HG02642 (cell line): ENCODE results near the gene MARCOL.

ENCODE experiments used
- ATAC-seq: cut with Tn5 transposase; IDR thresholded peaks from one replicate; pipeline ENCODE4 v1.9.1; 2021; ENCODE audit warnings: mild to moderate bottlenecking; ENCODE audit not compliant: unreplicated experiment, poor library complexity

Gene MARCOL, protein sequence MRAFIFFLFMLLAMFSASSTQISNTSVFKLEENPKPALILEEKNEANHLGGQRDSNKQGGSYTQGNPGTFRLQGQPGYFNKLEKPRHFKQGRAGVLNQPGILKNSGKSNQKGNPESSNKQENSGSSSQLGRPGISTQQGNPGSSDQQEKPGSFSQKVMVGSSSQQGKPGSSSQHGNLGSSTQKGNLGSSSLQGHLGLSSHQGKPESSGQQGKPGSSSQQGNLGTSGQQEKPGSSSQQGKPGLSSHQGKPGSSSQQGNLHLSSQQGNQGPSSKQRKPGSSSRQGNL

DNA sequence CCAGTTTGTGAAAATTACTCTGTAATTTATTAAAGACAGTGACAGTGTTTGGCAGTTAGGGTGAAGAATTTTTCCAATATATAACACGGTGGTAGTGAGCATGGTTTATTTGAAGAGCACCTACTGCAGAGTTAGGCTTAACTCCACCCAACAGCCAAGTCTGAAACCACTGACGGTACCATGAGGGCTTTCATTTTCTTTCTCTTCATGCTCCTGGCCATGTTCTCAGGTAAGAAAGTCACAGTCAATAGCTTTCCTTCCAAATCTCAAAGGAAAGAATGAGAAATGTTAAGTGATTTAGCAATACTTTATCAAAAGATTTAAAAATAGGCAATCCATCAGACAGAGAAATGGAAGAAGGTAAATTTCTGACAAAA, at the start of gene MARCOL:
TSS of gene MARCOL (plus strand) at position 108 of the 377 bp plus-strand sequence. CDS start at position 181, 73 bp downstream.
- ATAC-seq = no peak

DNA sequence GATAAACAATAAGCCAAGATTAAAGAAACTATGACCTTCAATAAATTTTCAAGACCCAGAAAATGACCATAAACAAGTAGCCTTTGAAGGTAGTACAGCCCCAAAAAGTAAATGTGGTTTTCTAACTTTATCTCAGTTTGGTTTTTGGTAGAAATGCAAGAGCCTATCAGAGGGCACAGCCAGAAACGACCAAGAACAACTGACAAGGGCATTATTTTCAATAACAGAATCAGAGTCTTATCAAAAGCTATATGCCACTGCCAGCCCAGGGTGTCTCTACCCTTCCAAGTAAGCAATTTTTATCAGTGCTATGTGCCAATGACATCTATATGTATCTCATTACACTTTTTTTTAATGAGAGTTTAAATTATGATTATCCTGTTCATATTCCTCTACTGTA, 47.3 kb upstream of the MARCOL start:
- ATAC-seq = no peak

DNA sequence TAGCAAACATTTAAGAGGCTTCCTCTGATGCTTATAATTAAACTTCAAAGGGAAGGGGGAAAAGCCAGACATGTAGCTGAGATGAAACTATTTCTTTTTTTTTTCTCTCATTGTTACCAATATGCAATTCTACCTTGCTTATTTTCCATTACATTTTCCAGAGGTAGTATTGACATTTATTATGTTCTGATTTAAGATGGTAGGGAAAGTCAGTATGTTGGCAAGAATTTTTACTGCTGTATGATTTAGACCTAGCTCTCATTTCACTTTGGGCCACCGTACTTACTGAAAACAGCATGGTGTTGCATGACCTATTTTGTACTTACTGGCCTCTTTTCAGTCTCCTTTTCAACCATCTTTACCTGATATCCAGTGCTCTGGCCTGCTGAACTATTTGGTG, 45.1 kb upstream of the MARCOL start:
- ATAC-seq = no peak

DNA sequence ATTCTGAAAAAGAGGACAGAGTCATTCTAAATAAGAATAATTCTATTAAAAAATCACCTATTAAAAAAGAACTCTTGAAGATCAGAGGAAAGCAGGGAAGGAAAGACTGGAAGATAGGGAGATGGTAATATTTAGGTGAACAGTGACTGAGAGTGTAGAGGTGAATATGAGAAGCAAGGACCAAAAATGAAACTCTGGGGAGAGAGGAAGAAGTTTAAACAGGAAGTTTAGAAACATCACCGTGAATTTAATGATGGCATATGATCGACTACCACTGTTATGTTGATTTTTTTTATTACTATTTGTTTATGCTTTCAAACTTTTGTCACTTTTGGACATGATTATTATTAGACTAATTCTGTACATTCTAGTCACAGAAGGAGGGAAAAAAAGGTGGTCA, 37.2 kb upstream of the MARCOL start:
- no peak for ATAC-seq

DNA sequence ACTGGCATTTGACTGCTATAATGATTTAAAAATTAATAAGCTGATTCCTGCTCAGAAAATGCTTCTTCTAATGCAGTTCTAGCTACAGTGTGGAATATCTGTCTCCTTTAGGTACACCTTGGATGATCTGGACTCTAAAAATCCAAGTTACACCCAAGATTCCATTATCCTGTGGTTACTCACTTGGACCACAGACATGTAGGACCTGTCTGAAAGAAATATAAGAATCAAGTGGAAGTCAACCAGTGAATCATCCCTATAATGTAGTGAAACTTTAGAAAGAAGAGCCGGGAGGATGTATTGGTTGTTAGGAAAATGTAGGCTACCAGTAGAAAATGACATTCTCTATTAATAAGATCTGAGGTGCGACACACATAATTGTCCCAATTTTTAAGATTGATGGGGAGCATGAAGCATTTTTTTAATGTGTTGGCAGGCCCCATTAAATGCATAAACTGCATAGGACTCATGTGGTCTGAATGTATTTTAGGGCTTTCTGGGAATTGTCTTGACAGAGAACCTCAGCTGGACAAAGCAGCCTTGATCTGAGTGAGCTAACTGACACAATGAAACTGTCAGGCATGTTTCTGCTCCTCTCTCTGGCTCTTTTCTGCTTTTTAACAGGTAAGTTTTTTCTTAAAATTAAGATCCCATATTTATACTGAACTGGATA, 35.7 kb upstream of the MARCOL start, which contains the start of gene SPINK6:
TSS of gene SPINK6 (plus strand) at position 512 of the 673 bp plus-strand sequence. CDS start at position 567, 55 bp downstream.
- ATAC-seq = no peak

DNA sequence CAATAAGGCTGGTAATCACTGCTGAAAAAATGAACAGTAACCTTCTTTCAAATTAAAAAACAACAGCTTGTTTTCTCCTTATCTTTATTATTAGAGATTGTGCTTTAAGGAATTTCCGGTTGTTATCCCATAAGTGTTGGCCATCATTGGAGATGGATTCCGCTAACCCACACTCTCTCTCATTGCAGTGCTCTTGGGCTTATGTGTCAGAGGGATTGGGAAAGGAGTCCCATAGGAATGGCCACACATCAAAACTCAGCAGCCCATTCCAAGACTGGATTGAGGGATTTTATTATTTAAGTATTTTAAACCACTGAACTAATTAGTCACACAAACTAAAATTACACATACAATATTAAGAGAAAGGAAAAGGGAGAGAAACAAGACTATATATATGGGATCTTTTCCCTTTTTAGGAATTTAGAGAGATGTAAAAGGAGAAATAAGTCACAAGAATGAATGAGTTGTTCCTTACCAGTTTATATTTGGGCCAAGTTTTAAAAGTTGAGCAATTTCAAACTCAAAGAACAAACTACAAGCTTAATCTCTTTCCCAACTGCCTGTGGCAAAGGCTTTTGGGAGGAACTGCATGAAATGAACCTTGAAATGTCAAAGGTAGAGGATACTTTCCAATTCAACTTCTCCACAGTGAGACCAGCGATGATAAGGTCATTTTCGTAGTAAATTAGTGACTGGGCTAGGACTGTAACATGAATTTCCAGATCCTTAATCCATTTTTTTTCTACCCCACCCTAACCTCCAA, 33.1 kb upstream of the MARCOL start:
- no peak for ATAC-seq

DNA sequence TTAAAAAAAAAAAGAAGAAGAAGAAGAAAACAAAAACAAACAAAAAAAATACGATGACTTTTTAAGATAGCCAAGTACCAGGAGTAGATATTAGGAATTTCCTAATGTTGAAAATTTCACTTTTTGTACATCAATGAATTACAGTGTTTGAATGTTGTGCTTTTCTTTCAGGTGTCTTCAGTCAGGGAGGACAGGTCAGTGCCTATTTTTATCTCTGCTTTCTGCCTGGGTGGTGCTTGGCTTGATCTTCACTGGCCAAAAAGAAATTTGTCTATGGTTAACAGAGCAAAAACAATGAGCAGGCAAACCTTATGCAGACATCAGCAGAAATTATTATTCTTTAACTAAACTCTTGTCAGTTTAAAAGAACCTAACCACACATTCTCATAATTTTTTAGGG, 32.5 kb upstream of the MARCOL start:
- ATAC-seq = no peak

DNA sequence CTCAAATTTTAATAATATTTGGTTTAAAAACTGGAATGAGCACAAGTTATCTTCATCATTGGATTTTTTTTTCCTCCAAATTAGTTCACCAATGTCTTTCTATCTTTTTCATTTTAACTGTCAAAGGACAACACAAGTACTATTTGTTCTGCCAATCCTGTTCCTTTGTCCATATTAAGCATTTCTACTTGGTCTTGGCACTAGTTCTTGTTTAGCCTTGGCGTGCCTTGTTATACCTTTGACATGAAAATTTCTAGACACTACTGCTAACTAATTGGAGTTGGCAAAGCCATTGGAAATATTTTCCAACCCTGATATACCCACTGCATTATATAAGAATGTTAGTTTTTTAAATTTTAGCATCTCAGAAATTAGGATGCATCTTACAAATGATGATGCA, 31.7 kb upstream of the MARCOL start:
- ATAC-seq = no peak

DNA sequence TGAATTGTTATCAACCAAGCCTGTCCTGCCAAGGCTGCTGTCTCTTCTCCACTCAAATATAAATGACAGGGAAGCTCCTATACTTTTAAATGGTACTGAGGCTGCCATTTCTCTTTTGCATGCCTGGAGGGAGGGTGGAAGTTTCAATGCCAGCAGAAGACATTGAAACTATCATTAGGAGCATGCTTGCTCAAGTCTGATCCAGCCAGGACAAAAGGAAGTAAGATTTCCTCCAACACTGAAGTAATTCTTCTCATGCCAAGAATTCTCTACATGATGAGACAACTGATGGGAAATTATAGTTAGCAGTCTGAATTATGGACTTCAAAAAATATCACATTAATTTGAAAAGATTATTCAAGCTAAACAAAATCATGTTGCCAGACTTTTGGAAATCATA, 30.1 kb upstream of the MARCOL start:
- ATAC-seq = no peak

DNA sequence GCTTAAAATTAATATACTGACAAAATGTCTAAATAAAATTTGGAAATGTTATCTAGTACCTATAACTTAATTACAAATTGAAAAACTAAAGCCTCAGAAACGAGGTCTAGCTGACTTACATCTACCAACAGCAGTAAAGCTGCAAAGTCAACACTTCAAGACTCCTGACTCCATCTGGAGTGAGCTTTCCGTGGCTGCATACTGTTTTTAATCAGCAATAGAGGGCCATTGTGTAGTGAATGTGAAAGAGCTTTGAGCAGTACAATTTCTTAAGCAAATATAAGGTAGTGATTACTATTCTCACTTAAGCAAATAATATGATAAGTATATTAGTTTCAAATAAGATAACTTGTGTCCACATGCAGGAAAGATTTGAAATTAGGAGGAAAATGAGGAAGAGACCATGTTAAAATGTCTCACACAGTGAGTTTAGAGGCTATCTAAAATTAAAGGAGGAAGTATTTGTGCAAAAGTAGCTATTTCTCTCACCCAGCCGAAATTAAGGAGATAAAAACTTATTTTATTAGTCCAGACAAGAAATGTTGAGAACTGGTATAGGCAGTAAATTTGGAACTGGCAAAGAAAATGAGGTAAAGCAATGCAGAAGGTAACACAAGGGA, 29.1 kb upstream of the MARCOL start:
- no peak for ATAC-seq

DNA sequence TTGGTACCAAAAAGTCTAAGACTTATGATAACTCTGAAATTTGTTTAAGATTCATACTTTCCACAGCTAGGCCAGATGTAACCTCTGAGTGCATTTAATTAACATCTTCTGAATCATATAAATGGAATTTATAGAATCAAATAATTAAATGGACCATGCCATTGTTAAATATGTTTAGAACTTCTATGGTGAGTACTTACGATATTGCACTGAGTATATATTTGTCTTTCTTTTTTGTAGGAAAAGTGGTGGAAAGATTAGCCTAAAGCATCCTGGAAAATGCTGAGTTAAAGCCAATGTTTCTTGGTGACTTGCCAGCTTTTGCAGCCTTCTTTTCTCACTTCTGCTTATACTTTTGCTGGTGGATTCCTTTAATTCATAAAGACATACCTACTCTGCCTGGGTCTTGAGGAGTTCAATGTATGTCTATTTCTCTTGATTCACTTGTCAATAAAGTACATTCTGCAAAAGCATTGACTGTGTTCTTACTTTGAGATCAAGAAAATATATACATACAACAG, 23.6 kb upstream of the MARCOL start:
- ATAC-seq = no peak

DNA sequence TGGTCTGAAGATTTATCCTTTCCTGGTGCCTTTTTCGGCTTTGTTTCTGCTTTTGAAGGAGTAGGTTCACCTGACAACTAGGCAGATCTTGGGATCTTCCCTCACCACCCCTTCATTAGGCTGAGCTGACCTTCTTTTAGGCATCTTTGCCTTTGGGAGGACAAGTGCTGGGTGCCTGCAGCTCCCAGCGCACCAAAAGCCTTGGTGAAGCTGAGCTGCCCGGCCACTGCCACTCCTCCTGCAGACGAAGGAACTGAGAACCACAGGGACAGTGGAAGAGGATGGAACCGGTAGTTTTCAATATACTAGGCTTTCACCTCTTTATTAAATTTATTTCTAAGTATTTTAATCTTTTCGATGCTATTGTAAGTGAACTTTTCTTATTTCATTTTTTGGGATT, 16.8 kb upstream of the MARCOL start:
- ATAC-seq = no peak

DNA sequence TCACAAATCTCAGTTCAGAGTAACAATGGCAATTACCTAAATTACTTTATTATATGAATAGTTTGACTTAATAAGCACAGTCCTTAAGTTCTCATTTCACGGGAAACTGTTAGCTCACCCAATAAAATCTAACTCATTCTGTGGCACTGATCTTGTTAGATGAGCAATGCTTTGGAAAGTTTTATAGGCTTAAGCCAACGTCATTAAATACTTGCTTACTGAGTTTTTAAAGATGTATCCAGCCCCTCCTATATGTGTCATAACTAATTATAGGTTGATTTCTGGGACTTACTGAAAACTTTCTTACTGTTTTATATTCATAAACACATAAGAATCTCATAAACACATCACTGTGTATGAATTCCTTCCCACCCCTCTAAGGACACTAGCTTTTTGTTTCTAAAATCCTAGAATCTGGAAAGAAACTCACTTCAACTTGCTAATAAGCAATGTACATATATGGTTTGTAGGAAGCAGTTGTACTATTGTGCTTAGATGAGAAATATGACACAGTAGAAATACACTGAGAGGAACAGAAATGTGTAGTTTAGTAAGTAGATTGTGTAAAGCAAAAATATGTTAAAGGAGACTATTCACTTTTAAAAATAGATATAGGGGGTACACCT, 14.1 kb upstream of the MARCOL start:
- ATAC-seq = no peak

DNA sequence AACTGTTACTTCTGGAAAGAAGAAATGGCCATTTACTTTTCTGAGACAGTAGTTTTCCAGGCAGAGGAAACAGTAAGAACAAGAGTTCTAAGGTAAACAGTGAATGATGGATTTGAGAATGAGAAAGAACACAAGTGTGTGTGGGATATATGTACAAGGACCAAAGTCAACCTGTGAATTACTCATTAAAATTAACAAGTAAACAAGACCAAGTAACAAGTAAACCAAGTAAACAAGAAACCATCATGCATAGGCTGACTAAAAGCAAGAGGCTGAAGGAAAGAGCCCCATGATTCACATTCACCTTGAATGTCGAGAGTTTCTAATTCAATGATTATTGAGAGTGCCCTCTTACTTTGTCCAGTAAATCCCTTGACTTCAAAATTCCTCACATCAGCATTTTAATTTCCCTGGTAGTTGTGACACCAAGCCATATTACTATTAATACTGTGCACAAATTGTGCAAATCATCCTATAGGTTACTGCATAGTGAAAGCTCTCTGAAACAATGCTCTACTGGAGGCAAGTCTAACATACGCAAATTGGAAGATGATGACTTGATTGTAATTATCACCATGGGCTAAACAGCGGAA, 9.8 kb upstream of the MARCOL start:
- ATAC-seq = no peak

DNA sequence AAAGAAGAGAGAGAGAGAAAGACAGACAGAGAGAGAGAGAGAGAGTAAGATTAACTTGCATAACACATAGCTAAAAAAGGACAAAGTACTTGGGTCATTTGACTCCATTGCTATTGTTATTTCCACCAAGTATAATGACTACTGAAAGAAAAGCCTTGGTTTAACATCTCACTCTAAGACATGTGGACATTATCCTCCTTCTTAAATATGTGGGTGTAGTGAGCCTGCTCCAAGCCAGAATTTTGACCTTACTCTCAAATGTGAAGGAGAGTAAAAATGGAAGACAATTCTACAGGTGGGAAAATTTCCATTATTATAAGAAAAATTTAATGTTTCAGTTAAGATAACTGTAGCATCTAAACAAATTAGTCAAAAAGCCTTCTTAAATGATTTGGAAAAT, 8.5 kb upstream of the MARCOL start:
- no peak for ATAC-seq

DNA sequence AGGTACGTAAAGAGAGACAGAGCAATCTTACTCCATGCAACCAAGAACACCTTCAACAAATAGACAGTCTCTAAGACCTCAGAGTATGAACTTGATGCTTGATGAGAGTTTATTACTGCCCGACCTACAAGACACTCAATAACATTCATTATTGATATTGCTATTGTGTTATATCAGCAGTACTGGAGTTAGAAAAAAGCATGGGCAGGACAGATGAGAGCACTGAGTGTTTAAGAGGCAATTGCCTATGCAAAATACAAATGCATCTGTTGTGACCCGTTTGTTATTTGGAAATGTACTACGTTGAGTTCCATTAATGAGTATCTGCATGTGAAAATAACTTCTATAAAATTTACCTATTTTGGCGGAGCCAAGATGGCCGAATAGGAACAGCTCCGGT, 8.1 kb upstream of the MARCOL start:
- ATAC-seq = no peak

DNA sequence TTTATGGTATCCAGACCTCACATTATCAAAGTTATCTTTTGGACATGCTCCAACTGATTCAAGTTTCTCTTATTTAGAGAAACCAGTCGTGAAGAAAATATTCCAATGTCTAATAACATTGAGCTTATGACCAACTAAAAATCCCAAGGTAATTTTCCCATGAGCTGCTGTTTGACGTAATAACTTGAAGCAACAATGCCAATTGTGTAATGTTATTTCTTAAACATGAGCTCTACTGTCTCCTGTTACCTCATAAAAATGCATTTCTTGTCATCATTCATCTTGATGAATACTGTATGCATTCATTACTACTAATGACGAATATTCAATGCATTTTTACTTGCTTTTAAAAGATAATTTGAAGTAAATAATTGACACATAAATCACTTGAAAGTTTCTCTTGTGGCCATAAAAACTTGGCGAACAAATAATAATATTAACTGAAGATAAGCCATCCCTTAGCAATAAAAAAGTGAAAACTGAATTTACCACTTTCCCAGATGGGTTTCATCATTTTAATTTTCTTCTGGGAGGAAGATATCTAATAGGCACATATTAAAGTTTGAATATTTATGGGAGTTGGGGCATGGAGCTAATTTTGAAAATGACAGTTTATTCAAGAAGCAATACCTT, 424 bp upstream of the MARCOL start:
- ATAC-seq = no peak

DNA sequence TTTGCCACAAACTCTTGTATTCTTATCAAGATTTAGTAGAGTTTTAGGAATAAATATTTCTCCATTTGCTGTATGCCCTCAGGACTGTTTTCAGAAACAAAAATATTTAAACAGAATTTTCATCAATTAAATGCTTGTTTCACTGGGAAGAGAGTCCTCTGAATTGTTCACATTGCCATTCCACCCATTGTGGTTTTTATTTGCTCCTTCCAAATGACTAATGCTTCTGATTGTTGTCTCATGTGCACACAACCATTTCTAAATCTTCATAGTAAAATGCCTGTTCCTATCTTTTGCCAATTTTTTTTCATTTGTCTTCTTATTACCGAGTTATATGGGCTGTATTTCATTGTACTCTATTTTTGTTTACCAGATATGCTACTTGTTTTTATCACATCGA, 10.6 kb downstream of the MARCOL start:
- ATAC-seq = no peak

DNA sequence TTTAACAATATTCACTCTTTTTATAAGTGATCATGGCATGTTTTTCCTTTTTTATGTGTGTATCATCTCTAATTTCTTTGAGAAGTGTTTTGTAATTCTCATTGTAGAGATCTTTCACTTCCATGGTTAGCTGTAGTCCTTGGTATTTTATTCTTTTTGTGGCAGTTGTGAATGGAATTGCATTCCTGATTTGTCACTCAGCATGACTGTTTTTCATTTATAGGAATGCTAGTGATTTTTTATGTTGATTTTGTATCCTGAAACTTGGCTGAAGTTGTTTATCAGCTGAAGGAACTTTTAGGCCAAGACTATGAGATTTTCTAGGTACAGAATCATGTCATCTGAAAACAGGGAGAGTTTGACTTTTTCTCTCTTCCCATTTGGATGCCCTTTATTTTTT, 17.1 kb downstream of the MARCOL start:
- no peak for ATAC-seq
